Ovary (tissue), 3 donors: ENCODE data around the gene ATP2A2.

ENCODE experiments used
- EP300 ChIP-seq: sonication (generic); formaldehyde crosslinking; IDR thresholded peaks from one replicate; pipeline ENCODE4 v1.6.1; 2017; ENCODE audit warnings: antibody characterized with exemption
- POLR2A ChIP-seq: fragments of 450-650 bp; IDR thresholded peaks from one replicate; pipeline ENCODE4 v1.6.1; 2017; ENCODE audit warnings: antibody characterized with exemption, mild to moderate bottlenecking, moderate library complexity
- TF ChIP-seq, protein P1 (sequence below), 3 donors: fragments of 450-650 bp in 2 of 3; fragments of 200-600 bp in 1 of 3; IDR thresholded peaks; one replicate each; pipeline versions ENCODE4 v1.5.1 to v1.8.0; 2016 to 2022; ENCODE audit warnings: antibody characterized with exemption in 3 of 3, mild to moderate bottlenecking in 1 of 3
- donor health status: DM: no; HTN: no; CAD: no.

DNA sequence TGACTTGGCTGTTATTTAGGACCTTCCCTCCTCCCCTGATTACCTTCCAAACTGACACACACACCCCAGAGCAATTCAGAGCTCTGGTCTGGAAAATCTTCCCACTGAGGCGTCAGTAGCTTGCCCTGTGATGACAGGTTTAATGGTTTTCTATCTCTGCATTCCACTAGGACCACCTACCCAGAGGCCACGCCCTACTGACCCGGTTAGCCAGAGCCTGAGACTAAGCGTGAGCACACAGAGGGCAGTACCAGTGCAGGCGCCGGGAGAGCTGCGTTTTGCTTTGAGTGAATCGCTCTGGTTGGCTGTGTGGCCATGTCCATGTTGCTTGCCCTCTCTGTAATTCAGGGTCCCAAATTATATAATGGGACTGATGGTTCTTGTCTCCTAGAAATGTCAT lies 36.2 kb upstream of the ATP2A2 start:
- TF ChIP-seq, protein P1, sequence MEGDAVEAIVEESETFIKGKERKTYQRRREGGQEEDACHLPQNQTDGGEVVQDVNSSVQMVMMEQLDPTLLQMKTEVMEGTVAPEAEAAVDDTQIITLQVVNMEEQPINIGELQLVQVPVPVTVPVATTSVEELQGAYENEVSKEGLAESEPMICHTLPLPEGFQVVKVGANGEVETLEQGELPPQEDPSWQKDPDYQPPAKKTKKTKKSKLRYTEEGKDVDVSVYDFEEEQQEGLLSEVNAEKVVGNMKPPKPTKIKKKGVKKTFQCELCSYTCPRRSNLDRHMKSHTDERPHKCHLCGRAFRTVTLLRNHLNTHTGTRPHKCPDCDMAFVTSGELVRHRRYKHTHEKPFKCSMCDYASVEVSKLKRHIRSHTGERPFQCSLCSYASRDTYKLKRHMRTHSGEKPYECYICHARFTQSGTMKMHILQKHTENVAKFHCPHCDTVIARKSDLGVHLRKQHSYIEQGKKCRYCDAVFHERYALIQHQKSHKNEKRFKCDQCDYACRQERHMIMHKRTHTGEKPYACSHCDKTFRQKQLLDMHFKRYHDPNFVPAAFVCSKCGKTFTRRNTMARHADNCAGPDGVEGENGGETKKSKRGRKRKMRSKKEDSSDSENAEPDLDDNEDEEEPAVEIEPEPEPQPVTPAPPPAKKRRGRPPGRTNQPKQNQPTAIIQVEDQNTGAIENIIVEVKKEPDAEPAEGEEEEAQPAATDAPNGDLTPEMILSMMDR (IDR thresholded peaks at IDR 0.05), result no peak
- TF ChIP-seq EP300 (no peak), POLR2A (no peak)
